Measurements from ENCODE around the gene ELMO1. TPM values are rescaled to one million over a fixed set of nuclear protein-coding genes. Genes with fewer than 3 reads are reported as not detected.

Gene ELMO1
- total and polyA plus RNA-seq, 2 of the 13 experiments (the other 11 are each of a cell fraction or from before 2014, with no cell fraction given) = 0.11 to 0.17 TPM

DNA sequence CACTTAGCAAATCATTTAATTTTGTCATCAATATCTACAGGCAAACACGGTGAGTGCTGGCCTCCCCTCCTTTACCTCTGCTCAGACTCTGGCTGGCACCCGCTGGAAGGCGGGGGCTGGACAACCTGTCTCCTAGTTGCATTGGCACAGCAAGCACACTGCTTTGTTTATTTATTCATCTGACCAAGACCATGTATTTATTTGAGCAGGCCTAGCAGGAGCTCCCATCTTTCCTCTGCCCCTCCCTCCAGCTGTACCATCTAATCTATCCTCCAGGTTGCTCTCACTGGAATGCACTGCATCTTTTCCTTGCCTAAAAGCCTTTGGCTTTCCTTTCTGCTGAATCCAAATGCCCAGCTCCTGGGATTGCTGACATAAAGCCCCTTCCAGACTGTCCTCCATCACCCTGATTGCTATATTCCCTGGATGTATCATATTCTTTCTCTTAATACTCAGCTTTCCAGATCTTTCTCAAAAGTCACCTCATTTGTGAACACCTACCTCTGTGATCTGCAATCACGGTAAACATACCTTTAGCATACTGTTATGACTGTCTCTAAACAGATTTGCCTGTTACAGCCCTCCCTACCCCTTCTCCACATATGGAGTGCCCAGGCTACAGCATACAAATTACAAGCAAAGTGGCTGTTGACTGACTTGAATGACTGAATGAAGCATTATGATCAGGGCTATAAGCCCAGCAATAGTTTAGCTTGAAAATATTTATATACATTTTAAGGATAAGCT lies 9.6 kb downstream of the ELMO1 start:
- CTCF ChIA-PET (ENCODE audit: low intra/inter-chr PET ratio, low total read pairs) = no interaction called here
- ATAC-seq = no peak
- Histone ChIP-seq H3K79me2 (ENCODE audit: insufficient read depth, low read length) (no peaks in the 10 kb centered on the region), H3K9ac (ENCODE audit: insufficient read depth, low read depth, low read length) (no peak overlapping the region), H3K27me3 (ENCODE audit: control insufficient read depth in 1 of 2, insufficient read depth in 2 of 2, low read length in 2 of 2) (no peaks in the 10 kb centered on the region; a peak in 1 of 5 replicates), H3K36me3 (replicated peaks in 1 of 2; ENCODE audit: control insufficient read depth in 1 of 2, insufficient read depth in 2 of 2, low read length in 2 of 2) (no peaks in the 10 kb centered on the region), H4K20me1 (ENCODE audit: insufficient read depth, low read length) (no peaks in the 10 kb centered on the region), H3K4me3 (replicated peaks in 1 of 3; ENCODE audit: insufficient read depth in 1 of 3, low read depth in 2 of 3, low read length in 3 of 3) (no peak overlapping the region), H3K4me2 (ENCODE audit: low read depth, low read length) (no peak overlapping the region), H3K4me1 (ENCODE audit: insufficient read depth, low read length) (no peaks in the 10 kb centered on the region), H3K27ac (ENCODE audit: extremely low read length, insufficient read depth, low read length) (no peak overlapping the region), H3K9me3 (ENCODE audit: low read length) (no peaks in the 10 kb centered on the region), H2AFZ (ENCODE audit: low read length) (no peak overlapping the region)
- no peak for FAIRE-seq
- in situ Hi-C loops (cut with HindIII; ENCODE audit: extremely low pct_ligation_motif_present, low pct_unique_long_range_greater_than_20kb) = no loop called here
- intact Hi-C loops (cut with micrococcal nuclease; ENCODE audit: unreplicated experiment) = no loop called here
- 39% methylated on average over 4 of the region's 4 CpGs for WGBS (ENCODE audit: low lambda C conversion rate)
- no TSS peak for BruUV-seq (replicated peaks)
- no peak for DNase-seq (ENCODE audit: low spot score)
- POLR2A ChIA-PET = no interaction called here
- TF ChIP-seq MYNN (CRISPR knock-in tag; IDR thresholded peaks at IDR 0.05; ENCODE audit: low read depth) (no peak), KLF12 (CRISPR knock-in tag; IDR thresholded peaks at IDR 0.05; ENCODE audit: borderline replicate concordance) (no peak), JUNB (CRISPR knock-in tag; IDR thresholded peaks at IDR 0.05; ENCODE audit: borderline replicate concordance) (no peak), ZMYM4 (CRISPR knock-in tag; IDR thresholded peaks at IDR 0.05) (no peak), JUN (CRISPR knock-in tag; IDR thresholded peaks at IDR 0.05) (no peak), ZFAT (CRISPR knock-in tag; conservative IDR thresholded peaks at IDR 0.05) (no peak), ATF1 (CRISPR knock-in tag; IDR thresholded peaks at IDR 0.05) (no peak), ZNF878 (CRISPR knock-in tag; IDR thresholded peaks at IDR 0.05) (no peak), ATF7 (IDR thresholded peaks at IDR 0.05) (no peak), ATF7 (CRISPR knock-in tag; IDR thresholded peaks at IDR 0.05) (no peak), MBNL3 (CRISPR knock-in tag; conservative IDR thresholded peaks at IDR 0.05) (no peak)
- TF ChIP-seq, protein P1, sequence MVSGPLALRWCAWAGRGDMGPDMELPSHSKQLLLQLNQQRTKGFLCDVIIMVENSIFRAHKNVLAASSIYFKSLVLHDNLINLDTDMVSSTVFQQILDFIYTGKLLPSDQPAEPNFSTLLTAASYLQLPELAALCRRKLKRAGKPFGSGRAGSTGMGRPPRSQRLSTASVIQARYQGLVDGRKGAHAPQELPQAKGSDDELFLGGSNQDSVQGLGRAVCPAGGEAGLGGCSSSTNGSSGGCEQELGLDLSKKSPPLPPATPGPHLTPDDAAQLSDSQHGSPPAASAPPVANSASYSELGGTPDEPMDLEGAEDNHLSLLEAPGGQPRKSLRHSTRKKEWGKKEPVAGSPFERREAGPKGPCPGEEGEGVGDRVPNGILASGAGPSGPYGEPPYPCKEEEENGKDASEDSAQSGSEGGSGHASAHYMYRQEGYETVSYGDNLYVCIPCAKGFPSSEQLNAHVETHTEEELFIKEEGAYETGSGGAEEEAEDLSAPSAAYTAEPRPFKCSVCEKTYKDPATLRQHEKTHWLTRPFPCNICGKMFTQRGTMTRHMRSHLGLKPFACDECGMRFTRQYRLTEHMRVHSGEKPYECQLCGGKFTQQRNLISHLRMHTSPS (CRISPR knock-in tag; IDR thresholded peaks at IDR 0.05; ENCODE audit: low read depth) = no peak
- TF ChIP-seq, protein P2, sequence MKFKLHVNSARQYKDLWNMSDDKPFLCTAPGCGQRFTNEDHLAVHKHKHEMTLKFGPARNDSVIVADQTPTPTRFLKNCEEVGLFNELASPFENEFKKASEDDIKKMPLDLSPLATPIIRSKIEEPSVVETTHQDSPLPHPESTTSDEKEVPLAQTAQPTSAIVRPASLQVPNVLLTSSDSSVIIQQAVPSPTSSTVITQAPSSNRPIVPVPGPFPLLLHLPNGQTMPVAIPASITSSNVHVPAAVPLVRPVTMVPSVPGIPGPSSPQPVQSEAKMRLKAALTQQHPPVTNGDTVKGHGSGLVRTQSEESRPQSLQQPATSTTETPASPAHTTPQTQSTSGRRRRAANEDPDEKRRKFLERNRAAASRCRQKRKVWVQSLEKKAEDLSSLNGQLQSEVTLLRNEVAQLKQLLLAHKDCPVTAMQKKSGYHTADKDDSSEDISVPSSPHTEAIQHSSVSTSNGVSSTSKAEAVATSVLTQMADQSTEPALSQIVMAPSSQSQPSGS (CRISPR knock-in tag; IDR thresholded peaks at IDR 0.05) = no peak
- TF ChIP-seq, protein P3, sequence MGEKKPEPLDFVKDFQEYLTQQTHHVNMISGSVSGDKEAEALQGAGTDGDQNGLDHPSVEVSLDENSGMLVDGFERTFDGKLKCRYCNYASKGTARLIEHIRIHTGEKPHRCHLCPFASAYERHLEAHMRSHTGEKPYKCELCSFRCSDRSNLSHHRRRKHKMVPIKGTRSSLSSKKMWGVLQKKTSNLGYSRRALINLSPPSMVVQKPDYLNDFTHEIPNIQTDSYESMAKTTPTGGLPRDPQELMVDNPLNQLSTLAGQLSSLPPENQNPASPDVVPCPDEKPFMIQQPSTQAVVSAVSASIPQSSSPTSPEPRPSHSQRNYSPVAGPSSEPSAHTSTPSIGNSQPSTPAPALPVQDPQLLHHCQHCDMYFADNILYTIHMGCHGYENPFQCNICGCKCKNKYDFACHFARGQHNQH (CRISPR knock-in tag; IDR thresholded peaks at IDR 0.05) = no peak
- TF ChIP-seq, protein P4, sequence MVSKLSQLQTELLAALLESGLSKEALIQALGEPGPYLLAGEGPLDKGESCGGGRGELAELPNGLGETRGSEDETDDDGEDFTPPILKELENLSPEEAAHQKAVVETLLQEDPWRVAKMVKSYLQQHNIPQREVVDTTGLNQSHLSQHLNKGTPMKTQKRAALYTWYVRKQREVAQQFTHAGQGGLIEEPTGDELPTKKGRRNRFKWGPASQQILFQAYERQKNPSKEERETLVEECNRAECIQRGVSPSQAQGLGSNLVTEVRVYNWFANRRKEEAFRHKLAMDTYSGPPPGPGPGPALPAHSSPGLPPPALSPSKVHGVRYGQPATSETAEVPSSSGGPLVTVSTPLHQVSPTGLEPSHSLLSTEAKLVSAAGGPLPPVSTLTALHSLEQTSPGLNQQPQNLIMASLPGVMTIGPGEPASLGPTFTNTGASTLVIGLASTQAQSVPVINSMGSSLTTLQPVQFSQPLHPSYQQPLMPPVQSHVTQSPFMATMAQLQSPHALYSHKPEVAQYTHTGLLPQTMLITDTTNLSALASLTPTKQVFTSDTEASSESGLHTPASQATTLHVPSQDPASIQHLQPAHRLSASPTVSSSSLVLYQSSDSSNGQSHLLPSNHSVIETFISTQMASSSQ (IDR thresholded peaks at IDR 0.05; ENCODE audit: low read depth) = no peak
- TF ChIP-seq, protein P4 (CRISPR knock-in tag; IDR thresholded peaks at IDR 0.05; ENCODE audit: borderline replicate concordance) = no peak

All from HepG2 (cell line).